Activated CD8-positive, alpha-beta memory T cell treated with anti-CD3 and anti-CD28 coated beads for 36 hours (primary cell): Measurements from ENCODE around the gene MAP2K4. TPM values are rescaled to one million over a fixed set of nuclear protein-coding genes. Genes with fewer than 3 reads are reported as not detected.
"Not testable (repeated sequence)": the region's sequence is repeated elsewhere in the genome, so short reads cannot be mapped to it uniquely, and the experiment has no call there.

Experiments
- CTCF ChIA-PET: fragments of 350-600 bp; sonication (Branson Sonifier 250); formaldehyde crosslinking; loops from one replicate; lab custom pipeline; 2021; ENCODE audit warnings: antibody characterized with exemption; lab: Charles Lee
- POLR2A ChIA-PET: fragments of 350-600 bp; sonication (Branson Sonifier 250); formaldehyde crosslinking; loops from one replicate; lab custom pipeline; 2021; ENCODE audit warnings: antibody characterized with exemption; lab: Charles Lee
- total RNA-seq, 2 experiments: library from RNA; stranded (reverse); gene quantifications; one replicate each; pipeline ENCODE4 v1.2.3, GENCODE V29; 2021

The MAP2K4 gene
- total RNA-seq, 2 experiments from 2014 or later, result 43.3 to 44.1 TPM

DNA sequence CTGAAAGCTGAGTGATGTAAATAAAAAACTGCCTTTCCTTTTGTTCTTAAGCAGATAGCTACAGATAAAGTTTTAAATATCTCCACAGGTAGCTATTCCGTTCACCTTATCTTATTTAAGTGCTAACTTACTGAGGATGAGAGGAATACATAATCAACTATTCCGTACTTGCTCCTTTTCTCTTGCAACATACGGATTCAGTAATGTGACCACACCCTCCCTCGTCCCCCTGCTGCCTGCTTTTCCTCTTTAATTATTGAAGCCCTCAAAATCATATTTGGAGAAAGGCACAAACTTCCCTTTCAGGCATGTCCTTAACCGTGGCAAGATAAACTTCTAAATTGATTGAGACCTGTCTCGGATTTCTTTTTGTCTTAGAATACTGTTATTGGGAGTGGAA is 101.4 kb downstream of the MAP2K4 start:
- CTCF ChIA-PET, result no interaction called here
- POLR2A ChIA-PET, result no interaction called here

DNA sequence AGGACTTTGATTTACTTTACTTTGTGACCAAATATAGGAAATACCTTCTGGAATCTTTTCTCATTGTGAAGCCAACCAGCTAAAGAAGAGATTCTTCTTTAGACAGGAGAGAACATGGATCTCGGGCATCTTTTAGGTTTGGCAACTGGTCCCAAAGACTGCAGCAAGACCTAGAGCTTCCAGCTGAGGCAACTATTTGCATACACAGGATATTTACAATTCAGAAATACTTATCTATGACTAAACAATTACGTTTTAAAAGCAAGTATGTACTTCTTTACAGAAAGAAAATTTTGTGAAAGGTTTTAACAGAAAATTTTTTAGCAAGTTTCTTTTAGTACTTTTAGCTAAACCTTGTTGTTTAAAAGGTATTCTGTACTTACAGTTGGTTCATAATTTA is 106.5 kb downstream of the MAP2K4 start:
- ChIA-PET CTCF (no interaction called here), POLR2A (no interaction called here)

DNA sequence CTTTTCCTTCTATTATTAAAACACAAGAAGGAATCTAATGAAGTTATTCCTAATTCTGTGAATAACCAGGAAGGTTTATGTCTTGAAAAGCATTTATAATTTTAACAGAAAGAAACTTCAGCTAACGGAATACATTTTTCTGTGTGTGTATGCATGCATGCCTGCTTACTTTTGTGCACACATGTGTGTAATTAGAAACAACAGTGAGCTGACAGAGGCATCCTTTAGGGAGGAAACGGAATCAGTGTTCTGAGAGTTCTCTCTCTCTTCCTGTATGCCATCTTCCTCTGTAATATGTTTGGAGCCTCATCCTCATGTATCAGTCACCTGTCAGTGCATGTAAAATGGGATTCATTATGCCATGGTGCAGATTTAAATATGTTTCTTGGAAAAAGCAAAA is 107.0 kb downstream of the MAP2K4 start:
- CTCF ChIA-PET, result no interaction called here
- POLR2A ChIA-PET, result no interaction called here

DNA sequence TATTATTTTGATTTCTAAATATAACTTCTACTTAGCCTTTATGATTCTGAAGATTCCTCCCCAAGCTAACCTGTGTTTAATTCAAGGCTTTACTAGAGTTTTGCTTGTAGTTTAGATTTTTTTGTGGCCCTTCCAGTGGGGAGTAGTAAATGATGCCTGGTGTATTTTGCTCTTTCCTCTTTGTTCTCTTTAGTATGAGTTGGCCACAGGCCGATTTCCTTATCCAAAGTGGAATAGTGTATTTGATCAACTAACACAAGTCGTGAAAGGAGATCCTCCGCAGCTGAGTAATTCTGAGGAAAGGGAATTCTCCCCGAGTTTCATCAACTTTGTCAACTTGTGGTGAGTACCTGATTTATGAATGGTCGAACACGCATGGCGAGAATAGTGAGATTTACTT is 108.3 kb downstream of the MAP2K4 start:
- CTCF ChIA-PET, result no interaction called here
- POLR2A ChIA-PET, result no interaction called here

DNA sequence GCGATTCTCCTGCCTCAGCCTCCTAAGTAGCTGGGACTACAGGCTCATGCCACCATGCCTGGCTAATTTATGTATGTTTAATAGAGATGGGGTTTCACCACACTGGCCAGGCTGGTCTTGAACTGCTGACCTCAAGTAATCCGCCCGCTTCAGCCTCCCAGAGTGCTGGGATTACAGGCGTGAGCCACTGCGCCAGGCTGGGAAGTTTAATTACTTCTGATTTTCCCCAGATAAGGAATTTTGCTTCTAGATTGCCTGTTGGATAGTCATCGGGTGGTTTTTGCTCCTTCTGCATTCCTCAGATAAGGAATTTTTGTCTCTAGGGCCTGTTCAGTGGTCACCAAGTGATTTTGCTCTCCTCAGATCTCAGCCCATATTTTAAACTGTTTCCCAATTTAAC is 112.5 kb downstream of the MAP2K4 start:
- ChIA-PET POLR2A (no interaction called here), CTCF (no interaction called here)

DNA sequence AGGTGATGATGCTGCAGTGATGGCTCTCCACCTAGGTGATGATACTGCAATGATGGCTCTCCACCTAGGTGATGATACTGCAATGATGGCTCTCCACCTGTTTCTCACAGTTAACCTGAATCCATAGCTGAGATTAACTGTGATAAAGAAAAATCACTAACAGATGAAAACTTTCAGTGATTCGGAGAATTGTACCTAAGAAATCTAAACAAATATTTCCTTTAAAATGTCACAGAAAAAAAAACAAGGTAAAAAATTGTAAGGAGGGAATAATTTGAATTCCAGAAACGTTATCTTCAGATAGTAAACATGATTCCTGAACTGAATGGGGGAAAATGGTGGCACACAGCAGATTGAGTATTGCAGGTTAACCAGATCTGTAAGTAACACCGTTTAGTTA is 113.4 kb downstream of the MAP2K4 start:
- POLR2A ChIA-PET, result no interaction called here
- CTCF ChIA-PET, result no interaction called here

DNA sequence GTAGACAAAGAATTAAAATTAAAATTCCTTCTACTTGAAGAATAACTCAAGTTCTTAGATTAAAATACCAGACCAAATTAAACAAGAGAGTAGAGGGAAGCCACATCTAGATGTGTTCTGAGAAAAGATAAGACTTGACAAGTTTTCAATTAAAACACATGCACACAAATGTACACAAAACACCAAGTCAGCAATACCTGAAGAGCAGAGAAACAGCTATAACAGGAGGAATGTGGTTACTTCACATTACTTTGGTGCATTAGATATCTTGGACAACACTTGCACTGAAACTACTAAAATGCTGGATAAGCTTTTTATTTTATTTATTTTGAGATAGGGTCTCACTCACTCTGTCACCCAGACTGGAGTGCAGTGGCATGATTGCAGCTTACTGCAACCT is 113.9 kb downstream of the MAP2K4 start:
- ChIA-PET CTCF (no interaction called here), POLR2A (no interaction called here)

DNA sequence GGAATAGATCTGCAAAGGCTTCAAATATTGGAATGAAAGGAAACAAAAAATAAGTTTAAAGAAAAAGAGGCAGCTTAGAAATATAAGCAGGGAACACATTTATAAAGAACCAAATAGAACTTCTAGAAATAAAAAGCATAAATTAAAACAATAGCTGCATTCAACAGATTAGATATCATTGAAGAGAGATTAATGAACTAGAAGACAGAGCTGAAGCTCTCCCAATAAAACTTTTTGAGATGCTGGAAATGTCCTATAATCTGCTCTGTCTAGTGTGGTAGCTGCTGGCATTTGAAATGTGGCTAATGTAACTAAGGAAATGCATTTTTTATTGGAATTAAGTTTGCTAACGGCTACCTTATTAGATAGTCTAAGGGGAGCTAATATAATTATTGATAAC is 115.6 kb downstream of the MAP2K4 start:
- ChIA-PET POLR2A (no interaction called here), CTCF (no interaction called here)

DNA sequence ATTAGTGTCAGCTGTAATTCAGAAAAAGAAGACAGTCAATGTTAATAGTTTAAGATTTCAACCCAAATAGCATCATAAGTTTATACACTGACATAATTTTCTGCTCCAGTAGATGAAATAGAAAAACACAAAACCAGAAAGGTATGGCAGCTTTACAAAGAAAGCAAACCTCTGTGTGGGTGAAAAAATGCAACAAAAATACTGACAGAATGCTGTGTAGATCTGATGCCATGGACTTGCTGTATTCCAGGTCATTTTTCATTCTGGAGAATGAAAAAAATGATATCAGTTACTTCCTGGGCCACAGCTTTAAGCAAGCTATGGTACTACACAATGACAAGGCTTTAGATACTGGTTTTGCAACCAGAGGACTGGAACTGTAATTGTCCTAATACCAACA is 116.0 kb downstream of the MAP2K4 start:
- ChIA-PET POLR2A (no interaction called here), CTCF (no interaction called here)

DNA sequence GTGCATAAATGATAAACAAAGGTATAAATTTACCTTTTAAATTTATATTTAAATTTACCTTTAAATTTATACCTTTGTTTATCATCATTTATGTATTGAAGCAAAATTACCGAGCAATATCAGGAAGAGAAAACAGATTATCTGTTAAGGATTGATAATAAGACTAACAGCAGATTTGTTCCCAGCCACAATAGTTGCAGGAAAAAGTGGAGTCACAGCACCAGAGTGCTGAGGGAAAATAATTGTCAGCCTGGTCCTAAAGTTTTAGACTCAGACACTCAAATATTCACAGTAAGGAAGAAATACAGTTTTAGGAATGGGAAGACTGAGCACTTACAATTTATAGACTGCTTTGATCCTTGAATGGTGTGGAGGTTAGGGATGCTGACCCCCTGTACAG is 117.2 kb downstream of the MAP2K4 start:
- POLR2A ChIA-PET, result no interaction called here
- CTCF ChIA-PET, result no interaction called here

DNA sequence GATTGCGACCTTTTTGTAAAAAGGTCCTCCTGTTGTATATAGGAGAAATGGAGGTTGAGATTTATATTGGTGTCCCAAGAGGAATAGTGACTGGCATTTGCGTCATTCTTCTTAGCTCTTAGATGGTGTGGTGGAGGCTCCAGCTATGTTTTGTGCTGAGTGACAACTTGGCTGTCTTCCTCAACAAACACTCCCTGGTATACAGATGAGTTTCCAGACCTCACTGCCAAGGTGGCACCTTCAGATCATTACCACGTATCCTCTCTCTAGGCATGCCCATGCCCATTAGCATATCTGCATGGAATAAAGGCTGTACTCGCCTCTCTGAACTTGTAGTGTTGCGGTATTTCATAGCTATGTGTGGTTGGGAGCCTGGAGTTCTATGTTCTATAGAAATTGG is 120.0 kb downstream of the MAP2K4 start:
- ChIA-PET POLR2A (no interaction called here), CTCF (no interaction called here)

DNA sequence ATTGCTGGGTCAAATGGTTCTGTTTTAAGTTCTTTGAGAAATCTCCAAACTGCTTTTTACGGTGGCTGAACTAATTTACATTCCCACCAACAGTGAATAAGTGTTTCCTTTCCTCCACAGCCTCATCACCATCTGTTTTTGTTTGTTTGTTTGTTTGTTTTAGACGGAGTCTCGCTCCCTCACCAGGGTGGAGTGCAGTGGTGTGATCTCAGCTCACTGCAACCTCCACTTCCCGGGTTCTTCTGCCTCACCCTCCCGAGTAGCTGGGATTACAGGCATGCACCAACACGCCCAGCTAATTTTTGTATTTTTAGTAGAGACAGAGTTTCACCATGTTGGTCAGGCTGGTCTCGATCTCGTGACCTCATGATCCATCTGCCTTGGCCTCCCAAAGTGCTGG is 141.5 kb downstream of the MAP2K4 start:
- CTCF ChIA-PET, POLR2A ChIA-PET: not testable (repeated sequence)

DNA sequence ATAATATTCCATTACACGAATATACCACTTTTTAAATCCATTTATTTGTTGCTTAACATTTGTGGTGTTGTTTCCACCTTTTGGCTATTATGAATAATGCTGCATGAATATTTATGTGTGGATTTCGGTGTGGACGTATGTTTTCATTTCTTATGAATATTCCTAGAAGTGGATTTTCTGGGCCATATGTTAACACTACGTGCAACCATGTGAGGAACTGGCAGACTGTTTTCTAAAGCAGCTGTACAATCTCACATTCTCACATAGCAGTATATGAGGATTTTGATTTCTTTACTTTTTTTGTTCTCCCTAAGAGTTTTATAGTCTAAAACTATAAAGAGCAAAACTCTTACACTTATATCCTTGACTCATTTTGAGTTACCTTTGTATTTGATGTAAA is 143.4 kb downstream of the MAP2K4 start:
- ChIA-PET CTCF (no interaction called here), POLR2A (no interaction called here)

DNA sequence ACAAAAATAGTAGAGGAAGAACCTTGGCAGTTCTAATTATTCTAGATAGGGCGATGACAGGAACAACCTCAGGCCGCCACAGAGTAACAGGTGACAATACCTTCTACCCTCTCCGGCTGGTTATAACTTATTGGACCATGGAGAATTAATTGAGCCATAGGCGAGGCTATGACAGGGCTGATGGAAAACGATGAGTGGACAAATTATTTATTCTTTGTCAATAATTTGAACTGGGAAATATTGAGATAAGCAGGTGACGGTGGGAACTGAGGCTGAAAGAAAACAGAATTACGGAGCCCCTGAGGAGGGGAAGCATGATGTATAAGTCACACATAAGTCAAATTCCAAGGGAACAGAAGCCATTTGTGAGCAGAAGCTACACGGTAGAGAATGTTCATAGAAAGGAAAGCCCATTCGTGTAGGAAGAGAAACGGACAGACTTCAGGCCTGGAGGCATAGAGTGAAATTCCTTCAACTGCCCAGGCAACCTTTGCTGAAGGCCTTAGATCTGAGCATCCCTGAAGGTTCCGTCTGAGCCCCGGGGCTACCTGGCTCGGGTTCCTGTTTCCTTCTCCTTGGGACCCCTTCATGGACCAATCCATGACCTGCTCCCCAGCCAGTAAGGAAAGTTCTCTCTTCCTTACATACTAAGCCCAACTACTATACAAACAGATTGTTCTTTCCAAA is 158.1 kb downstream of the MAP2K4 start:
- POLR2A ChIA-PET, result no interaction called here

DNA sequence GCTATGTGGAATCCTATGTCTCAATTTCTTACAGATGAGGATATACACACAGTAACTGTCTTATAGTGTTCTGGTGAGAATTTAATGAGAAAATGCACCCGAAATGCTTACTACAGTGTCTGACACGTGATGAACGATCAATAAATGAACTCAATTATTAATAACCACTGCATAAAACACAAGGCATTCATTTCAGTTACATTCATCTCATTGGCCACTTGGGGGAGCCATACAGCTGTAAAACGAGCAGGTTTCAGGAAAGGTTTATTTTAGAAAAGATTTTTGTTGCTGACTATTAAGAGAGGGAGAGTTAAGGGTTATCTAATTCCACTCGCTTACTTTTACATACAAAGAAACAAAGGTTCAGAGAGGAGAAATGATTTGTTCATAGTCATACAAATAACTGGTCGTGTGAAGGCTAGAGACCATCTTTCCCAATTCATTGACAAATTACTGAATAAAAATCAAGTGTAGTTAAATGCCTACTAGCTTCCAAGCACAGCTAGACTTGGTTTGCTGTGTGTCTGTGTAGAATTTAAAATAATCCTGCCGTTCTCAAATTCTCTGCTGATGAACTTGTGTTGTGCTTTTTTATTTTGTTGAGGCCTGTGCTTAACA is 160.1 kb downstream of the MAP2K4 start:
- CTCF ChIA-PET, result no interaction called here
- POLR2A ChIA-PET, result no interaction called here

More for the DNA sequence above, 158.1 kb downstream of the MAP2K4 start:
- CTCF ChIA-PET, result no interaction called here

DNA sequence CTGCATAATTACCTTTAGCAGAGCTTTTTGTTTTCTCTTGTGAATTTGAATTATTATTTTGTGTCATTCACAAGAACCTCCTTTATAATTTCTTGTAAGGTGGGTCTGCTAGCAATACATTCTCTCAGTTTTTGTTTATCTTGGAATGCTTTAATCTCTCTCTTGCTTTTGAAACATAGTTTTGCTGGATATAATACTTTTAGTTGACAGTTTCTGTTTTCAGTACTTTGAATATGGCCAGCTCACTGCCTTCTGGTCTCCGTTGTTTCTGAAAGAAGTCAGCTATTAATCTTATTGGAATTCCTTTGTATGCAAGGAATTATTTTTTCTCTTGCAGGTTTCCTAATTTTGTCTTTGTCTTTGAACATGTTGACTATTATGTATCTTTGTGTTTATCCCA is 167.0 kb downstream of the MAP2K4 start:
- CTCF ChIA-PET, result no interaction called here
- POLR2A ChIA-PET, result no interaction called here

DNA sequence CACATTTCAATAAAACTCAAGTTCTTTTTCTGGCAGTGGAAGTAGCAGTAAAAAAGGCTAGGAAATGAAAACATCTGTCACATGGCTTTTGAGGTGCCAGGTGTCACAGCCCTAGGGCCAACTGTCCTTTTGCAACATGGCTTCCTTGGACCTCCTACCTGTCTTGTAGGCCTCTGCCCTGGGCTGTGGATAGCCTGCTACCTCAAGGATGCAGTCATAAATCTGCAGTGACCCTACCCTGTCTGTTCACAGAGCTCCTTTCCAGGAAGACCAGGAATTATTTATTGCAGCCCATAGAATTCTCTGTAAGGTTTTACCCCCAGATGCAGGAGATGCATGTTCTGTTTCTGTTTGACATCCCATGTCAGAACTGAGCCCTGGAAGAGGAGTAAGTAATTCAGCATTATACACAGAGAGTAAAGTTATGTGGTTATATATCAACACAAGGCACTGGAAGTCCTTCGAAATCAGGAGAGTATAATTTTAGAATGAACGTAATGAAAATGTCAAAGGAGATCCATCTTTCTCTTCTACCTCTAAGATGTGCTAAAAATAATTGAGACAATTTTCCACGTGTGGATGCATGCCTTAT is 172.6 kb downstream of the MAP2K4 start:
- CTCF ChIA-PET, result no interaction called here
- POLR2A ChIA-PET, result no interaction called here
